CD8-positive, alpha-beta memory T cell (primary cell): ENCODE data around the gene TMEM221. TPM values are rescaled to one million over a fixed set of nuclear protein-coding genes. Genes with fewer than 3 reads are reported as not detected.

Experiments used
- CTCF ChIA-PET: fragments of 350-600 bp; sonication (Branson Sonifier 250); formaldehyde crosslinking; loops from one replicate; lab custom pipeline; 2021; ENCODE audit warnings: antibody characterized with exemption; lab: Charles Lee
- POLR2A ChIA-PET: fragments of 350-600 bp; sonication (Branson Sonifier 250); formaldehyde crosslinking; loops from one replicate; lab custom pipeline; 2021; ENCODE audit warnings: antibody characterized with exemption; lab: Charles Lee
- DNase-seq, 5 donors: peaks; one replicate each; pipeline versions ENCODE4 v3.0.0 to v3.0.0-alpha.2; 2020 to 2022; ENCODE audit warnings: mixed read lengths in 1 of 5
- H3K27ac ChIP-seq: one replicate; pipeline ENCODE4 v1.7.0; 2013; ENCODE audit warnings: low read depth, mild to moderate bottlenecking, low read length, moderate library complexity
- H3K27me3 ChIP-seq: 2 replicates; pipeline ENCODE4 v1.7.0; 2013; ENCODE audit warnings: low read length, mild to moderate bottlenecking; ENCODE audit not compliant: insufficient read depth, poor library complexity, severe bottlenecking
- H3K36me3 ChIP-seq: 2 replicates; pipeline ENCODE4 v1.7.0; 2013; ENCODE audit warnings: mild to moderate bottlenecking, low read length, moderate library complexity; ENCODE audit not compliant: insufficient read depth
- H3K4me1 ChIP-seq: 2 replicates; pipeline ENCODE4 v1.7.0; 2013; ENCODE audit warnings: mild to moderate bottlenecking, low read length, moderate library complexity; ENCODE audit not compliant: insufficient read depth
- H3K4me3 ChIP-seq: 2 replicates; pipeline ENCODE4 v1.7.0; 2013; ENCODE audit warnings: mild to moderate bottlenecking, low read length
- H3K9me3 ChIP-seq: 2 replicates; pipeline ENCODE4 v1.7.0; 2013; ENCODE audit warnings: mild to moderate bottlenecking, low read length
- H3K27ac Mint-ChIP-seq, 8 donors: one replicate each; pipeline ENCODE4 v1.8.0; 2020 to 2021; ENCODE audit warnings: mixed read lengths in 8 of 8, mild to moderate bottlenecking in 6 of 8, inconsistent platforms in 3 of 8, moderate library complexity in 3 of 8
- H3K27me3 Mint-ChIP-seq, 2 donors: one replicate each; pipeline ENCODE4 v1.8.0; 2020 to 2021; ENCODE audit warnings: mixed read lengths in 2 of 2, mild to moderate bottlenecking in 1 of 2, moderate library complexity in 1 of 2
- H3K36me3 Mint-ChIP-seq, 3 donors: one replicate each; pipeline ENCODE4 v1.8.0; 2020 to 2021; ENCODE audit warnings: mixed read lengths in 3 of 3, inconsistent platforms in 1 of 3, mild to moderate bottlenecking in 1 of 3
- H3K4me1 Mint-ChIP-seq, 3 donors: one replicate each; pipeline ENCODE4 v1.8.0; 2020 to 2021; ENCODE audit warnings: mixed read lengths in 3 of 3, inconsistent platforms in 1 of 3, mild to moderate bottlenecking in 1 of 3
- H3K4me3 Mint-ChIP-seq, 7 donors: one replicate each; pipeline ENCODE4 v1.8.0; 2020 to 2021; ENCODE audit warnings: mixed read lengths in 7 of 7, mild to moderate bottlenecking in 6 of 7, moderate library complexity in 4 of 7, inconsistent platforms in 2 of 7
- H3K9me3 Mint-ChIP-seq, 5 donors: one replicate each; pipeline ENCODE4 v1.8.0; 2020 to 2022; ENCODE audit warnings: mixed read lengths in 5 of 5, mild to moderate bottlenecking in 3 of 5, moderate library complexity in 2 of 5, inconsistent platforms in 1 of 5
- polyA plus RNA-seq: library from polyadenylated mRNA; unstranded; fragments of 300-500 nt; fragmentation: Illumina TruSeq; gene quantifications from one replicate; pipeline ENCODE4 v1.2.3, GENCODE V29; 2021
- total RNA-seq, 2 experiments: library from RNA; stranded (reverse); gene quantifications; one replicate each; pipeline ENCODE4 v1.2.3, GENCODE V29; 2021

Gene TMEM221
- total and polyA plus RNA-seq, 3 experiments from 2014 or later, result not detected

GRCh38 chr19:17431417-17431816 lies 17.1 kb downstream of the TMEM221 start:
- no peaks in the 10 kb centered on the region for H3K27me3 ChIP-seq
- ChIA-PET CTCF (no interaction called here), POLR2A (no interaction called here)
- Mint-ChIP-seq H3K36me3 (no peaks in the 10 kb centered on the region), H3K27me3 (no peaks in the 10 kb centered on the region), H3K9me3 (no peaks in the 10 kb centered on the region), H3K27ac (peak overlapping the region in 2 of 8 donors; percentile 2 to 69), H3K4me3 (no peak overlapping the region), H3K4me1 (no peaks in the 10 kb centered on the region)
- DNase-seq, result no peak
- no peak overlapping the region for H3K27ac ChIP-seq
- H3K9me3 ChIP-seq, result no peaks in the 10 kb centered on the region
- H3K4me3 ChIP-seq, result no peak overlapping the region
- H3K36me3 ChIP-seq, result no peaks in the 10 kb centered on the region
- no peaks in the 10 kb centered on the region for H3K4me1 ChIP-seq

GRCh38 chr19:17429641-17430113 lies 18.8 kb downstream of the TMEM221 start:
- H3K36me3 ChIP-seq, result no peaks in the 10 kb centered on the region
- DNase-seq, result no peak
- Mint-ChIP-seq H3K27ac (peak overlapping the region in 2 of 8 donors; percentile 33 to 50), H3K4me1 (no peaks in the 10 kb centered on the region), H3K27me3 (no peaks in the 10 kb centered on the region), H3K4me3 (no peak overlapping the region), H3K36me3 (no peaks in the 10 kb centered on the region), H3K9me3 (no peaks in the 10 kb centered on the region)
- ChIA-PET POLR2A (interaction anchor here (0.6 kb wide), 1 partner anchor 508 kb away, joined by 4 read pairs; no protein-coding TSS in a partner anchor), CTCF (no interaction called here)
- no peaks in the 10 kb centered on the region for H3K9me3 ChIP-seq
- no peaks in the 10 kb centered on the region for H3K27me3 ChIP-seq
- no peaks in the 10 kb centered on the region for H3K4me1 ChIP-seq
- no peak overlapping the region for H3K4me3 ChIP-seq
- no peak overlapping the region for H3K27ac ChIP-seq

DNA sequence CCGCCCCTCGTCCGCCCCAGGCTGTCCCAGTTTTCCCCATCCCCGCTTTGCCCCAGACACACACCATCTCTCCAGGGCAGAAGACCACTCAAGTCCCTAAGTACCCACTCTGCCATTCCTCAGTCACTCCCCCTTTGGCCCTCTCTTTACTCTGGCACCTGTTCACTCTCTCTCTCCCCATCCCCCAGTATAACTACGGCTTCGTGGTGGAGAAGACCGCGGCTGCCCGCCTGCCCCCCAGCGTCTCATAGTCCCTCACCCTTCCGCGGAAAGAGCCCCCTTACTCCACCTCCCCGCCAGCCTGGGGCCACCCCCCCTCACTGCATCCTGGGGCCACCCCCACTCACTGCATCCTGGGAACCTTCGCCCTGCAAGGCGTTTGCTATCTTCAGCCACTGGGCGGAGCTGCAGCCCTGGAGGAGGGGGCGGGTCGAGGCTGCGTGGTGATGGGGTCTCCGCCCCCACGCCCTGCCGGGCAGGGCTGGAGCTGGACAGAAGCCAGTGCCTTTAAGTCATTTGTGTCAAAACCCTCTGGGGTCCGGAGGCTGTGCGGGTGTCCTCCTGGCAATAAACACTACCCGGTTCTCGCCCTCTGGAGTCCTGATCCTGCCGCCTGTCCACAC lies 23.6 kb downstream of the TMEM221 start:
- POLR2A ChIA-PET, result no interaction called here
- H3K27me3 Mint-ChIP-seq, result no peaks in the 10 kb centered on the region
- H3K36me3 Mint-ChIP-seq, result peaks cover 0 to 16% (median 0%) of the 10 kb centered on the region in 3 donors
- no peaks in the 10 kb centered on the region for H3K36me3 ChIP-seq
- peaks cover 8% of the 10 kb centered on the region for H3K4me1 ChIP-seq
- peak overlapping the region in 1 of 7 donors; percentile 34 for H3K4me3 Mint-ChIP-seq
- H3K4me3 ChIP-seq, result no peak overlapping the region
- H3K27ac ChIP-seq, result no peak overlapping the region
- no peaks in the 10 kb centered on the region for H3K9me3 Mint-ChIP-seq
- peak in 1 of 5 donors; percentile 20 for DNase-seq
- peaks cover 4 to 9% (median 9%) of the 10 kb centered on the region in 3 donors for H3K4me1 Mint-ChIP-seq
- CTCF ChIA-PET, result no interaction called here
- H3K27ac Mint-ChIP-seq, result peak overlapping the region in 2 of 8 donors; percentile 47 to 84
- no peaks in the 10 kb centered on the region for H3K9me3 ChIP-seq
- H3K27me3 ChIP-seq, result no peaks in the 10 kb centered on the region

DNA sequence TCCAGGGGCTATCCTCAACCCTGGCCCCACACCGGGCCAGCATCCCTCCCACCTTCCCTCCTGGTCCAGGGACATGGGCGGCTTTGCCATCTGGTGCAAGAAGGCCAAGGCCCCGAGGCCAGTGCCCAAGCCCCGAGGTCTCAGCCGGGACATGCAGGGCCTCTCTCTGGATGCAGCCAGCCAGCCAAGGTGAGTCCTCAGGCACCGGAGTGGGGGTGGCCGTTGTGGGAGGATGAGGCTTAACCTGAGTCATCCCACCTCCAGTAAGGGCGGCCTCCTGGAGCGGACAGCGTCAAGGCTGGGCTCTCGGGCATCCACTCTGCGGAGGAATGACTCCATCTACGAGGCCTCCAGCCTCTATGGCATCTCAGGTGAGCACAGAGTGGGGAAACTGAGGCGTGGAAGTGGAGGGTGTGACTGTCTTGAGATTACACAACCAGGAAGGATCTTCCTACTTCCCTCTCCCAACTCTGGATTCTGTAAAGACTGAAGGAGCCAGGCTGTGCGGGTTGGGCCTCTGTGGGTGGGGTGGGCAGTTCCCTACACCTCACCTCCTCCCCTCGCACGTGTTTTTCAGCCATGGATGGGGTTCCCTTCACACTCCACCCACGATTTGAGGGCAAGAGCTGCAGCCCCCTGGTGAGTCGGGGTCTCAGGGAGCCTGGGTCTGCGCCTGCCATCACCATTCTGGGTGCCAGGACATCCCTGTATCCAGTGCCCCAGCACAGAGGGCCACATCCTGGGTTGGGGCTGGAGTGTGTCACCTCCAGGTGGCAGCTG lies 24.8 kb downstream of the TMEM221 start:
- CTCF ChIA-PET, result no interaction called here
- POLR2A ChIA-PET, result interaction anchor here (0.6 kb wide), 2 partner anchors 44 to 61 kb away, joined by 3 read pairs; no protein-coding TSS in a partner anchor

DNA sequence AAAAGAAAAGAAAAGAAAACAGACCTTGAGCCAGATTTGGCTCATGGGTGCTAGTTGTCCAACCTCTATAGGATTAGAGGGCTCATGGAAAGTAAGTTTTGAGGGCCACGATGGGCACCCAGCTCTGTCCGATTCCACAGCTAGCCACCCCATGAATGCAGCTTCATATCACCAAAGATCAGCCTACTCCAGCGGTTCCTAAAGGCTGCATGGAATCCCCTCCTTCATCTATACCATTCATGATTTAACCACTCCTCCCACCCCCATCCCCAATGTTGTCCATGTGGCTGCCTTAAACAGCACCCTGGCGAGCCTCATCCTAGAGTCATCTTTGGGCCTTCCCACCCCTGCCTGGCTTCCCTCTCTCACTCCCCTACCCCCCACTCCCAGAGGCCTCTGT lies 26.5 kb downstream of the TMEM221 start:
- Histone ChIP-seq H3K27me3 (no peaks in the 10 kb centered on the region), H3K9me3 (no peaks in the 10 kb centered on the region), H3K4me3 (no peak overlapping the region), H3K27ac (no peak overlapping the region), H3K4me1 (peaks cover 15% of the 10 kb centered on the region), H3K36me3 (no peaks in the 10 kb centered on the region)
- H3K4me3 Mint-ChIP-seq, result peak overlapping the region in 2 of 7 donors; percentile 24 to 94
- DNase-seq, result no peak
- peaks cover 12 to 20% (median 18%) of the 10 kb centered on the region in 3 donors for H3K4me1 Mint-ChIP-seq
- H3K36me3 Mint-ChIP-seq, result peaks cover 0 to 19% (median 1%) of the 10 kb centered on the region in 3 donors
- H3K27me3 Mint-ChIP-seq, result no peaks in the 10 kb centered on the region
- H3K9me3 Mint-ChIP-seq, result no peaks in the 10 kb centered on the region
- CTCF ChIA-PET, result no interaction called here
- POLR2A ChIA-PET, result no interaction called here
- H3K27ac Mint-ChIP-seq, result peak overlapping the region in 1 of 8 donors; percentile 38

More for the DNA sequence above, 24.8 kb downstream of the TMEM221 start:
- H3K9me3 ChIP-seq, result no peaks in the 10 kb centered on the region
- H3K36me3 ChIP-seq, result no peaks in the 10 kb centered on the region
- no peak overlapping the region for H3K27ac ChIP-seq
- H3K36me3 Mint-ChIP-seq, result peaks cover 0 to 18% (median under 1%) of the 10 kb centered on the region in 3 donors
- DNase-seq, result no peak
- peaks cover 15% of the 10 kb centered on the region for H3K4me1 ChIP-seq
- no peaks in the 10 kb centered on the region for H3K27me3 ChIP-seq
- H3K27ac Mint-ChIP-seq, result no peak overlapping the region
- H3K4me3 Mint-ChIP-seq, result no peak overlapping the region
- H3K27me3 Mint-ChIP-seq, result no peaks in the 10 kb centered on the region
- no peaks in the 10 kb centered on the region for H3K9me3 Mint-ChIP-seq
- peaks cover 12 to 20% (median 18%) of the 10 kb centered on the region in 3 donors for H3K4me1 Mint-ChIP-seq
- H3K4me3 ChIP-seq, result no peak overlapping the region

- peak in 1 of 5 donors; percentile 19 for DNase-seq
- CTCF ChIA-PET, result interaction anchor here (1.4 kb wide), 1 partner anchor 15 kb away, joined by 3 read pairs; the partner anchor contains the start of gene BST2
- peaks cover 0 to 24% (median 1%) of the 10 kb centered on the region in 3 donors for H3K36me3 Mint-ChIP-seq
- Histone ChIP-seq H3K27me3 (no peaks in the 10 kb centered on the region), H3K27ac (peak overlapping the region; percentile 61), H3K36me3 (no peaks in the 10 kb centered on the region), H3K9me3 (no peaks in the 10 kb centered on the region), H3K4me3 (peak overlapping the region; percentile 80), H3K4me1 (peaks cover 15% of the 10 kb centered on the region)
- POLR2A ChIA-PET, result interaction anchor here (1.2 kb wide), 1 partner anchor 38 kb away, joined by 3 read pairs; no protein-coding TSS in a partner anchor
- peak overlapping the region in 7 of 8 donors; percentile 26 to 84 (median 70) for H3K27ac Mint-ChIP-seq
- peak overlapping the region; percentile 85 to 97 (median 92) for H3K4me3 Mint-ChIP-seq
- H3K27me3 Mint-ChIP-seq, result no peaks in the 10 kb centered on the region
- H3K9me3 Mint-ChIP-seq, result no peaks in the 10 kb centered on the region
- peaks cover 14 to 20% (median 18%) of the 10 kb centered on the region in 3 donors for H3K4me1 Mint-ChIP-seq
These were observed 28.0 kb downstream of the TMEM221 start for GRCh38 chr19:17420475-17420924.

GRCh38 chr19:17419621-17420474 lies 28.6 kb downstream of the TMEM221 start, which contains the start of gene MVB12A:
TSS of gene MVB12A (plus strand) at chr19:17420047. CDS start at chr19:17420136, 89 bp downstream.
- DNase-seq, result peak; percentile 92 to 97 (median 95)
- peak within 1 kb of the TSS; percentile 80 for H3K4me3 ChIP-seq
- peak within 1 kb of the TSS; percentile 61 for H3K27ac ChIP-seq
- Mint-ChIP-seq H3K27ac (peak within 1 kb of the TSS; percentile 88 to 98 (median 92)), H3K27me3 (no peaks in the 10 kb centered on the region), H3K36me3 (peaks cover 0 to 30% (median 1%) of the 10 kb centered on the region in 3 donors), H3K4me1 (peaks cover 14 to 20% (median 18%) of the 10 kb centered on the region in 3 donors), H3K4me3 (peak within 1 kb of the TSS; percentile 89 to 97 (median 92)), H3K9me3 (no peaks in the 10 kb centered on the region)
- H3K27me3 ChIP-seq, result no peaks in the 10 kb centered on the region
- CTCF ChIA-PET, result interaction anchor here (1.0 to 1.4 kb wide), 5 partner anchors 11 to 17 kb away, joined by 3 to 11 read pairs (median 3); partner anchors contain the start of gene BST2
- H3K9me3 ChIP-seq, result no peaks in the 10 kb centered on the region
- POLR2A ChIA-PET, result interaction anchor here (0.5 to 1.8 kb wide), 7 partner anchors 14 to 194 kb away, joined by 3 to 25 read pairs (median 5); partner anchors contain the start of genes BST2, DDA1 and OCEL1
- no peaks in the 10 kb centered on the region for H3K36me3 ChIP-seq
- H3K4me1 ChIP-seq, result peaks cover 15% of the 10 kb centered on the region
